Measurements from ENCODE around the gene RFNG.
A peak's percentile ranks its signal among the peaks of the same experiment; 100 is the strongest.

The RFNG gene, protein sequence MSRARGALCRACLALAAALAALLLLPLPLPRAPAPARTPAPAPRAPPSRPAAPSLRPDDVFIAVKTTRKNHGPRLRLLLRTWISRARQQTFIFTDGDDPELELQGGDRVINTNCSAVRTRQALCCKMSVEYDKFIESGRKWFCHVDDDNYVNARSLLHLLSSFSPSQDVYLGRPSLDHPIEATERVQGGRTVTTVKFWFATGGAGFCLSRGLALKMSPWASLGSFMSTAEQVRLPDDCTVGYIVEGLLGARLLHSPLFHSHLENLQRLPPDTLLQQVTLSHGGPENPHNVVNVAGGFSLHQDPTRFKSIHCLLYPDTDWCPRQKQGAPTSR

DNA sequence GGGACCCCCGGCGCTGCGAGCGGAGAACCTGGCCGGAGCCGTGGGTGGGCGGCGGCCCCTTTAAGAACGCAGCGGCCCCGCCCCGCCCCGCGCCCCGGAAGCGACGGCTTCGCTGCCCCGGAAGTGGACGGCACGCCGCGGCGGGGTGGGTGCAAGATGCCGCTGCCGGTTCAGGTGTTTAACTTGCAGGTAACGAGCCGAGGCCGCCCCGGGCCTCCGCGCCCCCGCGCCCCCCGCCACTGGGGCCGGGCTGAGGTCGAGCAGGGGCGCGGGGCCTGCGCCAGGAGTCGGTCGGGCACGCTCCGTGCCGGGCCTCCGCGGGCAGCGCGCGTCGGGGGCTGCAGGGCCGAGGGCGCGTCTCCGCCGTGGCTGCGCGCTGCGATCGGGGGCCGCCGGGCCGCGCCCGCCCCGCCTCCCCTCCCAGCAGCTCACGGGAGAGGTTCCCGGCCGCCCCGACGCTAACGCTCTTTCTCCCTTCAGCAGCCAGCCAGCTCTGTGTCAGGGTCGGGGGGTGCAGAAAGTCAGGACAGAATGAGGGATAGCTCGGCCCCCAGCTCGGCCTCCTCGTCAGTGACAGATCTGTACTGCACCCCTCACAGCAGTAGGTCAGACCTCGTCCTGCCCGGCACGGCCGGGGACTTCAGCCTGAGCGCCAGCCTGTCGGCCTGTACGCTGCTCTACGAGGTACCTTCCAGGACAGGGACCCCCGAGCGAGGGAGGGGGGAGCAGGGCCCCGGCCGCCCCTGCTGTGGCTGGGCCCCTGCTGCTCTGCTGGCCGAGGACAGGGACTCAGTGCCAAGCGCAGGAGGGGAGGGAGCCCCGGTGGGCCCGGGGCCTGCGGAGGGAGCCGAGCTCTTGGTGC, at the start of gene RFNG, which contains the start of gene GPS1:
Gene RFNG, minus strand, starts transcription at position 36 of the 862 bp plus-strand sequence. CDS start 45 bp downstream, outside the sequence.
Gene GPS1, plus strand, starts transcription at position 123 of the 862 bp plus-strand sequence. Its CDS starts 34 bp downstream, at position 157.
- peak; percentile 73 for DNase-seq

DNA sequence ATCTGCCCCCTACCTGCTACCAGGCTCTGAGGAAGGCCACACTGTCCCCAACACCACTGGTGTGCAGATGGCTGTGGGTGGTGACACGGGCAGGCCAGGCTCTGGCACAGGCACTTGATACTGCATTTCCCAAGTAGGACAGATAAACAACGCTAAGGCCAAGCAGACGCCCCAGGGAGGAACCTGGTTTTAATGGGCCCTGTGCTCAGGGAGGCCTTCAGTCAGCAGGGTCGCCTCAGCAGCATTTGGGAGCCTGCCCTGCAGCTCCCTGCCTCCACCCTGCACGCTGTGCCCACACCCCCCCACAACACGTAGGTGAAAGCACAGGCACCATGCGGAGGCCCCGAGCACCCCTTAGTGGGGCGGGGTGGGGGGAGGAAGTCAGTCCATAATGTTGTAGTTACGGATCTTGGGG, 49.7 kb upstream of the RFNG start:
- DNase-seq: no peak

DNA sequence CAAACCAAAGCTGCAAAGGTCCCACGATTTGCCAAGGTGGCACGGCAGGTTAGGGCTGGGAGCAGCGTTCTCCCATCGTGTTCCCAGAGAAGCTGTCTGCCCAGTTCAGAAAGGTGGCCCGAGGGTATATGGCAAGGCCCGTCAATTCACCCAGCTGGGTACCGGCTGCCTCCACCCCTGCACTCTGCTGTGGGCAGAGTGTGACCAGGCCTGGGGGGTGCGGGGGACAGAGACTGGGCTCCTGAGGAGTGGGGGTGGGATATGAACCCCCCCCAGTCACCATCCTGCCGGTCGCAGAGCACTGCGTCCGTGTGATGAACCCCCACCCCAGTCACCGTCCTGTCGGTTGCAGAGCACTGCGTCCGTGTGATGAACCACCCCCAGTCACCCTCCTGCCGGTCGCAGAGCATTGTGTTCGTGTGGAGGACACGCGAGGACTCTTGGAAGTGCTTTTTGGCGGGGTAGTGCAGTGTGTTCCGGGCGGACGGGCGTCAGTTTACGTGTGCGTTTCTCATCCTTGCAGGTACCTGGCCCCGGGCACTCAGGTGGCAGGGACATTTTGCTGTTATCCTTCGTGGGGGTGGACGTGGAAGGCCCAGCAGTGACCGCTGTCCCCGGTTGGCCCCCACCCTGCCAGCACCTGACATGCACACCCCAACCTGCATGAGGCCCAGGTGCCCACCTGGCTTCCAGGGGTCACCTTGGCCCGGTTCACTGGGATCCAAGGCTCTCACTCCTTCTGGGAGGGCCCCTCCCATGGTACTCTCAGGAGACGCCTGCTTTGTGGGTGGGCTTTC, 49.1 kb upstream of the RFNG start:
- no peak for DNase-seq

DNA sequence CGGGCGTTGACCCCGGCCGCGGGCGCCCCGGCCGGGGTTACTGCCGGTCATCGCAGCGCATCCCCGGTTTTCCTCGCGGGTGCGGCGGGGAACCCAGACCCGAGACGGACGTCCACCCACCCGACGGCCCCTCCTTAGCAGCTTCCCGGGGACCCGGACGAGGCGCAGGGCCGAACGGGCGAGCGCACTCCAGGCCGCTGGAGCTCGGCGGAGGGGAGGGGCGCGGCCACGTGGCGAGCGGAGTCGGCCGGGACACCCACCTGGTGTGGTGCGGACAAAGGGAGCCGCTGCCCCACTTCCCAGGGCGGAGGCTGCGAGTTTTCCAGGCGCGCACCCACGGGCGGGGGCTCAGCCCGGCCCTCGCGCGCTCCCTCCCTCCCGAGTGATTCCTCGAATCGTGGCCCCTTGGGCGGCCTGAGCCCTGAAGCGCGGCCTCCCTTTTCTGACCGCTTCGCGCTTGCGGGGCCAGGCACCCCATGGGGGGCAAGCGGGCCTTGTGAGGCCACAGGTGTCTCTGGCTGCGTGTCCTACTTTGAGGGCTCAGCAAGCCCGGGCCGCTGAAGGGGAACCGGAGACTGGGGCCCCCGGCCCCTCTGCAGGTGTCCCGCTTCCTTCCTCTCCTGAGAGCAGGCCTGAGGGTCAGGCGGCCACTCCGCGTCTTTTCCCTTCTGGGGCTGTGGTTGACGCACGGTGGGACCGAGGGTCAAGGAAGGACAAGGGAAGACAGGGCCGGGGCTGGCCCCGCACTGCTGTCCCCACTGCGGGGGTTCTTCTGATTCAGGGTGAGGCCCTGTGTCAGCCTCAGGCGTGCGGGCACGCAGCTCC, 47.5 kb upstream of the RFNG start:
- DNase-seq: no peak

DNA sequence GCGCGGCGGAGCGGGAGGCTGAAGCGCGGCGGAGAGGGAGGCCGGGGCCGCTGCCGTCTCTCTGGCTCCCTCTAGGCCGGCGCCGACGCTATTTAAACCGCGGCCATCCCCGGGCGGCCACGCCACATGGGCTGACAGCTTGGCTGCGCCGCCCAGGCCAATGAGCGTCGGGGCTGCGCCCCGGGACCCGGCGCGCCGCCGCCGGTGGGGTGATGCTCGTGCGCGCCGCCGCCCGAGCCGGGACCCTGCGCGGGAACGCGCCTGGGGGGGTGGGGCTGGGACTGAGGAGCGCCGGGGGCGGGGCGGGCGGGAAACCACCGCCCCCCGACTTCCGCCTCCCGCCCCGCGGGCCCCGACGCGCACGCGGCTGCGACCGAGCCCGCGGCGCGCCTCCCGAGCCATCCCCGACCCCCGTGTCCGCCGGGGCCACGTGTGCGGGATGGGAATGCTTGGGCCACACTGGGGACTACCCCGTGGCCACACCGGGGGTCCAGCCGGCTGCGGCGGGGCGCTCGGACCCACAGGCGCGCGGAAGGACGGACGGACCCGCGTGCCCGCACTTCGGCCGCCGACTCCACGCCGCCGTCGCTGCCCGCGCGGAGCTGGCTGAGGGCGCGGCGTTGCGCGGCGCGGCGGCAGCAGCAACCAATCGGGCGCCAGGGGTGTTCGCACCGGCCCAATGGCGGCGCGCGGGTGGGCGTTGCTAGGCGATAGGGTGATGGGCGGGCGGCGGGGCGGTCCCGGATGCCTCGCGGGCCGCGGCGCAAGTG, 46.7 kb upstream of the RFNG start, which contains the start of gene FASN:
Gene FASN, minus strand, starts transcription at position 68 of the 770 bp plus-strand sequence. CDS start 1,791 bp downstream, outside the sequence.
- peak; percentile 97 for DNase-seq

DNA sequence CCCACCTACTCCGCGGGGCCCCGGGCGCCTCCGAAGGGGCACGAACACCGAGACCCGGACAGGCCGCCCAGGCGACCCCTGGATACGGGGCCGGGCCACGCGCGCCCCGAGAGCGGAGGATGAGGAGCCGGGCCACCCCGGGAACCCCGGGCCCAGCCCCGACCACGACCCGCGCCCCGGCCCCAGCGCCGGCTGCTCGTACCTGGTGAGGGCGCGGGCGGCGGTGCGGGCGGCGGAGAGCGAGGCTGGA, 46.2 kb upstream of the RFNG start:
- DNase-seq: no peak

DNA sequence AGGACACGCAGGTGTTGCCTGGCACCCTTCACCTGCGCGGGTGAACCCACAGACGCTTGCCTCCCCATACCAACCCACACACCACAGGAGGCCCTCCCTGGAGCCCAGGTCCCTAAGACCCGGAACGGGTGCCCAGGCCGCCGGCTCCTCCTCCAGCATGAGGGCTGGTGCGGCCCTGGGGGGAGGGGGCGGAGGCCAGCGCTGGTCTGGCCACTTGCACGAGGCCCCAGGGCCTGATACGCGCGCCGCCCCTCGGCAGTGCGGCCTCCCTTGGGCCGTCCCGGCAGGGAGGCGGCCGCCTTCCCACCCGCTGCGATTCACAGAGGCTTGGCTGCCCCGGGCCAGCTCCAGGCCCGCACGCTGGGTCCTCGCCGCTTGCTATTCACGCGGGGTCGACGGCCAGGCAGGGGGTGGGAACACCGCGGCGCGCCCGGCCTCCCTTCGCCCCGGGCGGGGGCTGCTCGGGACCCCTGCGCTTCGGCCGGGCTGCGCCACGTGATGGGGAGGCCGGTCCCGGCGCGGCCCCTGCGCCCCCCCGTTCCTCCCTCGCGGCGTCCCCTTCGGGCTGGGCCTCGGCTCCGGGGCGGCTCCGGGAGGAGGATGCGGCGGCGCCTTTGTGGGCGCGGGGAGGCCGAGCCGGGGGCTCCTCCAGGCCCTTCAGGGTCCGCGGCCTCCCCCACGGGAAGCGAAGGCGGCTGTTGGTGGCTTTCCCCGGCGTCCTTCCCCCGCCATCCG, 45.7 kb upstream of the RFNG start:
- DNase-seq: peak; percentile 33

DNA sequence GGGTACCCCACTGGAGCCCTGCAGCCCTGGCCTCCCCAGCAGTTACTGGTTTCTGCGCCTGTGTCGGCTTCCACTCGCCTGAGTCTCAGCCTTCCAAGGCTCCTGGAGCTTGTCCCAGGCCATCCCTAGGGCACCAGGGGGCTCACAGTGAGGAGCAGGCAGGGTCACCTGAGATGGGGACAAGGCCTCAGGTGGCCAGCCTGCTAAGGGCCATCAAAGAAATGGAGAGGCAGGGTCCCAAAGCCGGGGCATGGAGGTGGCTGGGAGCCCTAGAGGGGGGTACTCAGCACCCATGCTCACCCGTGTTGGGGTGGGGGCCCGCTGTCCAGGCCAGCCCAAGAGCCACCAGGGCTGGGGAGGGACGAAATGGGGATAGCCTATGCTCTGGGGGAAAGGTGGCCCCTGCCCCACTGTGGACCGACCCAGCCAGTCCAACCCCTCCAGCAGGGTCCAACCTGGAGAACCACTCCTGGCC, 45.1 kb upstream of the RFNG start:
- DNase-seq: no peak

DNA sequence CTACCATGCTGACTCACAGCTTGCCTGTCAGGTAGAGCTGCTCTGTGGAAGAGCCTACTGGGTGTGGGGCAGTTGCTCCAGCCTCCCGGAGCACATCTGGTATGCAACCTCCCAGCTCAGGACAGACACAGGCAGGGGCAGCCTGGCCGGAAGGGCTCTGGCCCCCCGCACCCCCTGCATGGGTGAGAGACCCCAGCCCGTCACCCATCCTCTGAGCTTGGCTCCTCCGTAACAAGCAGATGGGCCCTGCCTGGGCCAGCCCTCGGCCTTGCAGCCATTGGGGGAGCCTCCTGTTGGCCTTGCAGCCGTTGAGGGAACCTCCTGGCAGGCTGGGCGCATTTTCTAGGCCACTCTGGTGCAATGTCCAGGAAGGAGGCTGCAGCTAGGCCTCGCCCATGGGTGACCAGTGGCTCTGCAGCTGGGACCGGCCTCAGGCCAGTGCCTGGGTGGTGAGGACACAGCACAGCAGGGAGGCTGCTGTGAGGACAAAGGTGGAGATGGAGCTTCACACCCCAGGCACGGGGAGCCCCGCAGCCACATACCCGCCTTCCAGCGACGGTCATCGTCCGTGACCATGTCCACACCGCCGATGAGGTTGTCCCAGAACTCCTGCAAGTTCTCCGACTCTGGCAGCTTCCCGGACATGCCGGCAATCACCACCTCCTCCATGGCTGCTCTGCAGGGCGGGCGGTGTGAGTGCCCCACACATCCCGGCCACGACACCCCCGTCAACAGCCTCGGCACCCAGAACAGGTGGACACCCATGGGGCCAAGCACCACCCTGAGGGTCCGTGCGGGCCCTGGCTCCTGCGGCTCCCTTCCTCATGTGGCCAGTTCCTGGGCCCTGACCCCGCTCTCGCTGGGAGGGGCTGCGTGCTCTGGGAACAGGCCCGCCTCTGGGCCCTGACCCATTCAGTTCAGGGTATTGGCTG, 44.4 kb upstream of the RFNG start:
- DNase-seq: no peak

DNA sequence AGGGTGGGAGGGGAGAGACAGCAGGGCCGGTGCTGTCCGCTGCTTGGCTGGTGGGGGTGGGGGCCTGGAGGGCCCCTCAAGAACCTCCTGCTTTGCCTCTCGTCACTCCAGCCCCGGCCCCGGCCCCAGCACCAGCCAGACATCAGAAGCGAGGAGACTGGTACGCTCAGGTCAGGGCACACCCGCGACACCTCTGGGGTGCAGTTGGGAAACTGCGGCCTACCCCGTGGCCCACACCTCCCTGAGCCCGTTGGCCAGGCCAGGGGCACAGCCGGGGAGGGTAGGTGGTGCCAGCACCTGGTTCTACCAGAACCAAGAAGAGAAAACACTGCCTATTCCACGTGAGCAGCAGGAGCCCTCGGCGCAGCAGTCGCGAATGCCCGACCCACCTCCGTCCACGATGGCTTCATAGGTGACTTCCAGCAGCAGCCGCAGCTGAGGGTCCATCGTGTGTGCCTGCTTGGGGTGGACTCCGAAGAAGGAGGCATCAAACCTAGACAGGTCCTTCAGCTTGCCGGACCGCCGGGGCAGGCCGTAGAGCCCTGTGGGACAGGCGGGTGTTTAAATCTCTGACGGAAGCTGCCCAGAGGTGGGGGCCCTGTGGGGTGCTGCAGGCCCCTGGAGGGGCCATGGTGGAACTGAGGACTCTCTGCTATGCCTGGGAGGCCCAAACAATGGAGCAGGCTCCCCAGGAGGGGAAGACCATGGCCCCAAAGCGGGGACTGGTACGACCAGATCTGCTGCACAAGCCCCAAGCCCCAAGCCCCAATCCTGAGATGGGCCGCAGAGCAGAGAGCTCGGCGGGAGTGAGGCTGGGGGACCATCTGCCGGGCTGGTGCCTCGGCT, 43.5 kb upstream of the RFNG start:
- no peak for DNase-seq

DNA sequence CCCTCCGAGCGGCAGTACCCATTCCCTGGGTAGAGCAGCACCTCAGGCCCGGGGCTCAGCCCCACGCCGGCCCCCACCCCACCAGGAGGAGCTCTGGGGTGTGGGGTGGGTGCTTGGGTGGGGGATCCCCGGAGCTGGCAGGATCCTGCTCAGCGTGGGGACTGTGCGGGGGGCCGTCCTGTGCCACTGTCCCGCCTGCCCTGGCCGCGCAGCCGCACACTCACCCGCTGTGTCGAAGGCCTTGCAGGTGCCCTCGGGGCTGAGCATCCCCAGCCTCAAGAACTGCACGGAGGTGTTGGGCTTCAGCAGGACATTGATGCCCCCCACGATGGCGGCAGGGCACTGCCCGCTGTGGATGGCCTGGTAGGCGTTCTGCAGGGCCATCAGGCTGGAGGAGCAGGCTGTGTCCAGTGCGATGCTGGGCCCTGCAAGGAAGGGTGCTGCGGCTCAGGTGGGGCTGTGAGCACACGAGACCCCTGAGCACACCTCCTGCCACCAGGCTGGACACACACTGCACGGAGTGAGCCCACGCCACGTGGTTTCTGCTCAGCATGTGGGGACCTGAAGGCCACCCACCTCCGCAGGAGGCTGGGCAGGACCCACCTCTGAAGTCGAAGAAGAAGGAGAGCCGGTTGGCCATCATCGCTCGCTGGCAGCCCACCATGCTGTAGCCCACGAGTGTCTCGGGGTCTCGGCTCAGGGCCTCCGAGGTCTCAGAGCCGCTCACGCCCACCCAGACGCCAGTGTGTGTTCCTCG, 41.6 kb upstream of the RFNG start:
- DNase-seq: no peak

DNA sequence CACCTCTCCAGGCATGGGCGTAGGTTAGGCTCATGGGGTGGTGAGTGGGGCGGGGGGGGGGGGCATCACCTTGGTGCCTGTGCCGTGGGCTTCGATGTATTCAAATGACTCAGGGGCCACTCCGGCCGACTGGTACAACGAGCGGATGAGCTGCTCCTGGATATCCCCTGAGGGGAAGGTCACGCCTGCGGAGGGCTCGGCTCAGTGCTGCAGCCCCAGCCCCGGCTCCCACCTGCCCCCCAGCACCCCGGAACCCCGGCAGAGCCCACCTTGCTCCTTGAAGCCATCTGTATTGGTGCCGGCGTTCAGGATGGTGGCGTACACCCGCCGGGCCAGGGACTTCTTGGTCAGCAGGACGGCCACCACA, 41.0 kb upstream of the RFNG start:
- no peak for DNase-seq

DNA sequence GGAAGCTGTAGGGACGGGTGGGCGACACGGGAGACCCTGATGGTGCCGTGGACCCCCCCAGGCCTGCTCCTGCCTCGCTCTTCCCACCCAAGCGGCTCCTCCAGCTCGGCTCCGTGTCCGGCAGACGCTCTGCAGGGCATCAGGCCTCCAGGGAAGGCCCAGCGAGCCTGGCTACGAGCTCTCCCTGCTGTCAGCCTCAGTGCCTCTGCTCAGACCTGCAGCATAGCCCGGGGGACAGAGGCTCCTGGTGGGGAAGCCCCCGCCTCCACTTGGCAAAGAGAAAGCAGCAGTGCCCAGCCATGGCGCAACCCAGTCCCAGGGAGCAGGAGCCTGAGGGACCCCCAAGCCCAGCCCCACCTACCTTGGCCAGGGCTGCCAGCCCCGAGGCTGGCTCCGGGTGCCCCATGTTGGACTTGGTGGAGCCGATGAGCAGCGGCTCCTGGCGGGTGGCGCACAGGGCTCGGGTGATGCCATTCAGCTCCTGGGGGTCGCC, 40.5 kb upstream of the RFNG start:
- no peak for DNase-seq

DNA sequence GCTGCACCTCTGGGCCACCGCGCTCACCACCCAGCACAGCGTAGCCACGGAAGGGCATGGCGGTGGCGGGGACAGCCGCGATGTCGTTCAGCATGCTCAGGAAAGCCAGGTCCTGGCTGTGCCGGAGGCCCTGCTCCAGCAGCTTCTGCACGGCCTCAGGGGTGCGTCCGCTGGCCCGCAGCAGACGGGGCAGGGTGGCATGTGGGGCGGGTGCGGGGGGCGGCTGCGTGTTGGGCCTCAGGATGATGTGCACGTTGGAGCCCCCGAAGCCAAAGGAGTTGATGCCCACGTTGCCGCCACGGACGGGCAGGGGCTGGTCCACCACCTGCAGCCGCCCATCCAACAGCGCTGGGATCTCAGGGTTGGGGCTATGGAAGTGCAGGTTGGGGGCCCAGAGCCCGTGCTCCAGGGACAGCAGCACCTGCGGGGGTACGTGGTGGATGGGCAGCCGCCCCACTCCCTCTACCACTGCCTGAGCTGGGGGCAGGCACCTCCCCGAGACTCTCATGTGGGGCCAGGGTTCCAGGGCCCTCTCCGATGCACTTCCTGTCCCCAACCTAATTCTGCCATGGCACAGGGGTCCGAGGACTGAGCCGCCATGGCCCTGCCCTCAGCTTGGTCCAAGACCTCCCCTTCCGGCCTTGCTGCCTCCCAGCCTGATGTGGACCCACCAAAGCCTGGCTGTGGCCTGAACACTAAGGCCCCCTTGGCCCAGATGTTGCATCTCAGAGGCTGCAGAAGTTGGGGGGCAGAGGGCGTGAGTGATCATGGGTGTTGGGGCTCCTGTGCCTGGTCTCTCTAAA, 39.9 kb upstream of the RFNG start:
- DNase-seq: no peak

DNA sequence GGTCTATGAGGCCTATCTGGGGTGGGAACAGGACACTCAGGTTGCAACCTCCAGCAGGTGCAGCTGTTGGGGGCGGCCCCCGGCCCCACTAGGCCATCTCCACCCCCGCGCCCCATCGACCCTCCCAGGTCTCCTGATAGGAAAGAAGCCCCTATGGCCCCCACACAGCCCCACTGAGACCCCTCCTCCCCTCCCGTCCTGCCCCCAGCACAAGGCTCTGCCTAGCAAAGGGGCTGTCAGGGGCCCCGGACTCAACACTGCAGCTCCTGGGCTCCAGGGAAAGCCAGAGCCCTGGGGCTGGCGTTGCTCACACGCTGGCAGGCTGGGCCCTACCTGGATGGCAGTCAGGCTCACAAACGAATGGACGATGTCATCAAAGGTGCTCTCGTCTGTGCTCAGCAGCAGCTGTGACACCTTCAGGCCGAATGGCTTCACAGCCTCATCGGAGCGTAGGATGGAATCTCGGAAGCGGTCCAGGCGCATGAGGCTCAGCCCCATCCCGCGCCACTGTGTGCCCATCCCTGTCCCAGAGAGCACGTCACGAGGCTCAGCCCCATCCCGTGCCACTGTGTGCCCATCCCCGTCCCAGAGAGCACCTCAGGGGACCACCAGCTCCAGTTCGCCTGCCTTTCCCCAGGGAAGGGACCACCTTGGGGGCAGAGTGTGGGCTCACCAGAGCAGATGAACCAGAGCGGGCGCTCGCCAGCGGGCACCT, 39.1 kb upstream of the RFNG start:
- DNase-seq: no peak

All from NCI-H1436 (cell line).